ENCODE data around the gene BET1L.
"Not testable (repeated sequence)": the region's sequence is repeated elsewhere in the genome, so short reads cannot be mapped to it uniquely, and the experiment has no call there.

BET1L gene

DNA sequence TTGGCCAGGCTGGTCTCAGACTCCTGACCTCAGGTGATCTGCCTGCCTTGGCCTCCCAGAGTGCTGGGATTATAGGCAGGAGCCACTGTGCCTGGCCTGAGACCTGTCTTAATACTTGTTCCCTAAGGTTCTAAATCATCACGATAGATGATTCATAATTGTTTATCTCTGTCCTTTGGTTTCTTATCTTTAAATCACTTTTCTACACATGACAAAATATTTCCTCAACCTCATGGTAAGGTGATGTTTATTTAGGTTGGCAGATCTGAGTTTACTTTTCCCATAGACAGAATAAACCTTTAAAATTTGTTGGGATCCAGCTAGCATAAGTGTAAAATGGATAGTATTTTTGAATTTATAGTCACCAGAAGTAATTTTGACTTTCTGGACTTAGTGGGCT is 33.1 kb upstream of the BET1L start:
- no peak overlapping the region for H3K4me3 ChIP-seq (ENCODE audit: low read length, poor library complexity, severe bottlenecking)
- peaks cover 56% of the 10 kb centered on the region for H3K79me2 ChIP-seq (ENCODE audit: insufficient read depth, low read length)
- H3K9me2 ChIP-seq (replicated peaks; ENCODE audit: low read depth, low read length) = no peaks in the 10 kb centered on the region
- H3K4me2 ChIP-seq (ENCODE audit: low read depth, low read length, poor library complexity, severe bottlenecking) = no peak overlapping the region
- no peaks in the 10 kb centered on the region for H3K27me3 ChIP-seq (ENCODE audit: insufficient read depth, low read length, poor library complexity, severe bottlenecking)
- peaks cover 20% of the 10 kb centered on the region for H4K20me1 ChIP-seq (ENCODE audit: insufficient read depth, low read length, poor library complexity, severe bottlenecking)
- H3K36me3 ChIP-seq (ENCODE audit: insufficient read depth, low read length) = peaks cover 15% of the 10 kb centered on the region; the same call in 1 of the 2 replicates
- TF ChIP-seq EZH2phosphoT487 (IDR thresholded peaks at IDR 0.05; ENCODE audit: borderline replicate concordance) = no peak
- TF ChIP-seq, protein P1, sequence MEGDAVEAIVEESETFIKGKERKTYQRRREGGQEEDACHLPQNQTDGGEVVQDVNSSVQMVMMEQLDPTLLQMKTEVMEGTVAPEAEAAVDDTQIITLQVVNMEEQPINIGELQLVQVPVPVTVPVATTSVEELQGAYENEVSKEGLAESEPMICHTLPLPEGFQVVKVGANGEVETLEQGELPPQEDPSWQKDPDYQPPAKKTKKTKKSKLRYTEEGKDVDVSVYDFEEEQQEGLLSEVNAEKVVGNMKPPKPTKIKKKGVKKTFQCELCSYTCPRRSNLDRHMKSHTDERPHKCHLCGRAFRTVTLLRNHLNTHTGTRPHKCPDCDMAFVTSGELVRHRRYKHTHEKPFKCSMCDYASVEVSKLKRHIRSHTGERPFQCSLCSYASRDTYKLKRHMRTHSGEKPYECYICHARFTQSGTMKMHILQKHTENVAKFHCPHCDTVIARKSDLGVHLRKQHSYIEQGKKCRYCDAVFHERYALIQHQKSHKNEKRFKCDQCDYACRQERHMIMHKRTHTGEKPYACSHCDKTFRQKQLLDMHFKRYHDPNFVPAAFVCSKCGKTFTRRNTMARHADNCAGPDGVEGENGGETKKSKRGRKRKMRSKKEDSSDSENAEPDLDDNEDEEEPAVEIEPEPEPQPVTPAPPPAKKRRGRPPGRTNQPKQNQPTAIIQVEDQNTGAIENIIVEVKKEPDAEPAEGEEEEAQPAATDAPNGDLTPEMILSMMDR (conservative IDR thresholded peaks at IDR 0.05; ENCODE audit: low read length) = no peak
- H3F3A ChIP-seq (ENCODE audit: low read depth) = peaks cover 4% of the 10 kb centered on the region
- no peak overlapping the region for H2AFZ ChIP-seq (ENCODE audit: low read length)
- H3K9ac ChIP-seq (ENCODE audit: low read depth, low read length, poor library complexity, severe bottlenecking) = no peak overlapping the region
- H3K9me3 ChIP-seq (ENCODE audit: insufficient read depth, low read depth, low read length) = no peaks in the 10 kb centered on the region
- peaks cover 29% of the 10 kb centered on the region for H3K4me1 ChIP-seq (ENCODE audit: insufficient read depth, low read length, poor library complexity, severe bottlenecking)

DNA sequence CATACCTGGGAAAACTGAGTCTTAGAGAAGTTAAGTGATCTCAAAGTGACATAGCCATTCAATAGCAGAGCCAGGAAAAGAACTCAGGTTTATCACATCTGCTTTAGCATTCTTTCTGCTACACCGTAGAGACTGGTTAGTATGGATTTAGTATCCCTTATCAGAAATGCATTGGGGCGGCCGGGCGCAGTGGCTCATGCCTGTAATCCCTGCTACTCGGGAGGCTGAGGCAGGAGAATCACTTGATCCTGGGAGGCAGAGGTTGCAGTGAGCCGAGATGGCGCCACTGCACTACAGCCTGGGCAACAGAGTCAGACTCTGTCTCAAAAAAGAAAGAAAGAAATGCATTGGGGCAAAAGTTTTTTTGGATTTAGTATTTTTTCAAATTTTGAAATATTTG is 31.1 kb upstream of the BET1L start:
- Histone ChIP-seq H3K4me3 (ENCODE audit: low read length, poor library complexity, severe bottlenecking) (peak overlapping the region; percentile 99), H3K4me2 (ENCODE audit: low read depth, low read length, poor library complexity, severe bottlenecking) (peak overlapping the region; percentile 87), H3K9ac (ENCODE audit: low read depth, low read length, poor library complexity, severe bottlenecking) (peak overlapping the region; percentile 93), H4K20me1 (ENCODE audit: insufficient read depth, low read length, poor library complexity, severe bottlenecking) (peaks cover 20% of the 10 kb centered on the region), H3K79me2 (ENCODE audit: insufficient read depth, low read length) (peaks cover 56% of the 10 kb centered on the region), H3K4me1 (ENCODE audit: insufficient read depth, low read length, poor library complexity, severe bottlenecking) (peaks cover 33% of the 10 kb centered on the region)
- not testable (repeated sequence) for H2AFZ ChIP-seq (ENCODE audit: low read length); H3F3A ChIP-seq (ENCODE audit: low read depth); H3K36me3 ChIP-seq (ENCODE audit: insufficient read depth, low read length); H3K9me3 ChIP-seq (ENCODE audit: insufficient read depth, low read depth, low read length); H3K27me3 ChIP-seq (ENCODE audit: insufficient read depth, low read length, poor library complexity, severe bottlenecking); H3K9me2 ChIP-seq (replicated peaks; ENCODE audit: low read depth, low read length)

DNA sequence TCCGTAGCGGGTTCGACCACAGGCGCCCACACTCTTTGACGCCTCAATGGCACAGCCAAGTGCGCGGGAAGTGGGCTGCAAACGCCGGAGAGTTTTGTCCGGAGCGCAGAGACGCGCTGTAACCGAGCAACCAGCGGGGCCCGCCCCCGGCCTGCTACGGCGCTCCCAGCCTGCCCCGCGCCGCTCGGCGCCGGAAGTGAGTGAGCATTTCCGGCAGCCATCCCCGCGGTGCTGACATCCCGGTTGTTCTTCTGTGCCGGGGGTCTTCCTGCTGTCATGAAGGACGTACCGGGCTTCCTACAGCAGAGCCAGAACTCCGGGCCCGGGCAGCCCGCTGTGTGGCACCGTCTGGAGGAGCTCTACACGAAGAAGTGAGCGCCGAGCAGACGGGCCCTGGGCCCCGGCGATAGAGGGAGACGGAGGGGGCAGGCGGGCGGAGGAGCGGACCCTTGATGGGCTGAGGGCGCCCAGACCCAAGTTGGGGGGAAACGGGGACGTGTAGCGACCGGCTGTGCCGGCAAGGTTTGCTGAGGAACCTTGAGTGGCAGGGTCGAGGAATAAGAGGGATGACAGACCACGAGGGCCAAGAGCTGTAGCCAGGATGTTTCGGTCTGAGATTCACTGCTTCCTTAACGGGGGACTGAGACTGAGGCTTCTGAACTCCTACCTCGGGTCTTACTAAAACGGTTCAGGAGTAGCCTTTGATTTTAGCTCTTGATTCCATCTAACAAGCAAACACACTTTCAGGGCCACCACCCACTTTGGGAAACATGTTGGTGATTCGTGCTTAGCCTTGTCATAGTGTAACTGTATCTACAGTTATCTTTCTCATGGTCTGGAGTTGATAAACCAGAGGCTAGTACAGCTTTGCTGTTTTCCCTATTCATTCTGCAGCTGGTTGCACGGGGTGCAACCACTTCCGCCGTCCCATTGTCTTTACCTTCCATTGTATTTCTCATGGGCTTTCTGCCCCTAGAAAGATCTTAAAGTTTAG is 29.9 kb upstream of the BET1L start, which contains the start of gene PSMD13:
Gene PSMD13 (plus strand): TSS at position 203 of the 994 bp plus-strand sequence. CDS start 74 bp downstream, at position 277.
- Histone ChIP-seq H3K79me2 (ENCODE audit: insufficient read depth, low read length) (peaks cover 56% of the 10 kb centered on the region), H3K36me3 (ENCODE audit: insufficient read depth, low read length) (no peaks in the 10 kb centered on the region), H3K27me3 (ENCODE audit: insufficient read depth, low read length, poor library complexity, severe bottlenecking) (no peaks in the 10 kb centered on the region), H3K9me3 (ENCODE audit: insufficient read depth, low read depth, low read length) (no peaks in the 10 kb centered on the region), H3K4me3 (ENCODE audit: low read length, poor library complexity, severe bottlenecking) (peak within 1 kb of the TSS; percentile 99), H2AFZ (ENCODE audit: low read length) (peak within 1 kb of the TSS; percentile 95), H3K9ac (ENCODE audit: low read depth, low read length, poor library complexity, severe bottlenecking) (peak within 1 kb of the TSS; percentile 93), H4K20me1 (ENCODE audit: insufficient read depth, low read length, poor library complexity, severe bottlenecking) (peaks cover 20% of the 10 kb centered on the region), H3K9me2 (replicated peaks; ENCODE audit: low read depth, low read length) (no peaks in the 10 kb centered on the region), H3F3A (ENCODE audit: low read depth) (peaks cover 4% of the 10 kb centered on the region), H3K4me2 (ENCODE audit: low read depth, low read length, poor library complexity, severe bottlenecking) (peak within 1 kb of the TSS; percentile 91), H3K4me1 (ENCODE audit: insufficient read depth, low read length, poor library complexity, severe bottlenecking) (peaks cover 33% of the 10 kb centered on the region)
- no peak for TF ChIP-seq EZH2phosphoT487 (IDR thresholded peaks at IDR 0.05; ENCODE audit: borderline replicate concordance)
- TF ChIP-seq, protein P1 (conservative IDR thresholded peaks at IDR 0.05; ENCODE audit: low read length) = no peak

Data from Loucy (cell line).